Bronchial epithelial cell (primary cell): ENCODE data around the gene SF1. TPM values are rescaled to one million over a fixed set of nuclear protein-coding genes. Genes with fewer than 3 reads are reported as not detected.

ENCODE experiments used
- DNase-seq: peaks from one replicate; pipeline ENCODE4 v3.0.0-alpha.2; 2010; ENCODE audit warnings: low read depth
- FAIRE-seq: peaks from 2 replicates; lab custom pipeline; 2011; peaks lifted over from hg19 to GRCh38; lab: Jason Lieb, UNC
- H3K27me3 ChIP-seq: 2 replicates; pipeline ENCODE4 v1.5.1; 2011; ENCODE audit warnings: low read length; ENCODE audit not compliant: control insufficient read depth, insufficient read depth
- H3K36me3 ChIP-seq: 2 replicates; pipeline ENCODE4 v1.5.1; 2011; ENCODE audit warnings: low read length; ENCODE audit not compliant: control insufficient read depth, insufficient read depth
- H3K4me3 ChIP-seq: 2 replicates; pipeline ENCODE4 v1.5.1; 2011; ENCODE audit warnings: mild to moderate bottlenecking, low read depth, low read length, control low read depth
- total RNA-seq: library from RNA; depleted of rRNA; stranded (reverse); fragments of >200 nt; gene quantifications from 2 replicates; pipeline ENCODE4 v1.2.1, GENCODE V29; 2014
- TF ChIP-seq, protein P1 (sequence below): IDR thresholded peaks from 2 replicates; pipeline ENCODE4 v1.5.1; 2011; ENCODE audit warnings: mild to moderate bottlenecking, moderate library complexity, low read length, control low read depth, inconsistent platforms; ENCODE audit not compliant: insufficient read depth, severe bottlenecking

SF1 gene
- total RNA-seq, 1 donor from 2014 or later = 44.5 TPM

DNA sequence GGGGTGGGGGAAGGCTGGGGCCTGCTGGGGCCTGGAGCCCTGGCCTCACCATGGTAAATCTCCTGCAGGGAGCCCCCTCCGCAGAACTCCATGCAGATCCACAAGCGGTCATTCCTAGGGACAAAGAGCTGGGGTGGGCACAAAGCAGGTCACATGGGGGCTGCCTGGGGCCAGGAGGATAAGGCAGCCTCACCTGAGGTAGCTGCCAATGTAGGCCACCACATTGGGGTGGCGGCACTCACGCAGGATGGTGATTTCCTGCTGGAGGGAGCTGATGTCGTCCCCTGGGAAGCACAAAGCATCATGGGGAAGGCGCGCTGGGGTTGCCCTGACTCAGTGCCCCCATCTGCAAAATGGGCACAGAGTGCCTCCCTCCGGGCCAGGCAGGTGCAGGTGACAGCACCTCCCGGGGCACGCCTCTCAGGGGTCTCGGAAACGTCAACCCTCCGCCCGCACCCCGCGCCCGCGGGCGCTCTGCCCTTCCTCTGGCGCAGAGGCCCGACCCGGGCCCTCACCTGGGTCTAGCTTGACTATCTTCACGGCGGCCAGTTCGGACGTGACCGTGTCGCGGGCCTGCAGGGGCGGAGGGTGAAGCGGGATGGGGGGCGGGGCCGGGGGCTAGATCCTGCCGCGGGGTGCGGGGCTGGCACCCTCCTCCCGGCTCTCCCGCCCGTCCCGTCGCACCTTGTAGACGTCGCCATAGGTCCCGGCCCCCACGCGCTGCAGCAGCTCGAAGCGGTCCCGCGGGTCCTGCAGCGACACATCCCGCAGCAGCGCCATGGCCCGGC lies 24.2 kb upstream of the SF1 start:
- TF ChIP-seq, protein P1, sequence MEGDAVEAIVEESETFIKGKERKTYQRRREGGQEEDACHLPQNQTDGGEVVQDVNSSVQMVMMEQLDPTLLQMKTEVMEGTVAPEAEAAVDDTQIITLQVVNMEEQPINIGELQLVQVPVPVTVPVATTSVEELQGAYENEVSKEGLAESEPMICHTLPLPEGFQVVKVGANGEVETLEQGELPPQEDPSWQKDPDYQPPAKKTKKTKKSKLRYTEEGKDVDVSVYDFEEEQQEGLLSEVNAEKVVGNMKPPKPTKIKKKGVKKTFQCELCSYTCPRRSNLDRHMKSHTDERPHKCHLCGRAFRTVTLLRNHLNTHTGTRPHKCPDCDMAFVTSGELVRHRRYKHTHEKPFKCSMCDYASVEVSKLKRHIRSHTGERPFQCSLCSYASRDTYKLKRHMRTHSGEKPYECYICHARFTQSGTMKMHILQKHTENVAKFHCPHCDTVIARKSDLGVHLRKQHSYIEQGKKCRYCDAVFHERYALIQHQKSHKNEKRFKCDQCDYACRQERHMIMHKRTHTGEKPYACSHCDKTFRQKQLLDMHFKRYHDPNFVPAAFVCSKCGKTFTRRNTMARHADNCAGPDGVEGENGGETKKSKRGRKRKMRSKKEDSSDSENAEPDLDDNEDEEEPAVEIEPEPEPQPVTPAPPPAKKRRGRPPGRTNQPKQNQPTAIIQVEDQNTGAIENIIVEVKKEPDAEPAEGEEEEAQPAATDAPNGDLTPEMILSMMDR = no peak
- Histone ChIP-seq H3K4me3 (peak overlapping the region; percentile 51), H3K36me3 (peaks cover 13% of the 10 kb centered on the region), H3K27me3 (no peaks in the 10 kb centered on the region)
- no peak for DNase-seq
- FAIRE-seq = no peak

DNA sequence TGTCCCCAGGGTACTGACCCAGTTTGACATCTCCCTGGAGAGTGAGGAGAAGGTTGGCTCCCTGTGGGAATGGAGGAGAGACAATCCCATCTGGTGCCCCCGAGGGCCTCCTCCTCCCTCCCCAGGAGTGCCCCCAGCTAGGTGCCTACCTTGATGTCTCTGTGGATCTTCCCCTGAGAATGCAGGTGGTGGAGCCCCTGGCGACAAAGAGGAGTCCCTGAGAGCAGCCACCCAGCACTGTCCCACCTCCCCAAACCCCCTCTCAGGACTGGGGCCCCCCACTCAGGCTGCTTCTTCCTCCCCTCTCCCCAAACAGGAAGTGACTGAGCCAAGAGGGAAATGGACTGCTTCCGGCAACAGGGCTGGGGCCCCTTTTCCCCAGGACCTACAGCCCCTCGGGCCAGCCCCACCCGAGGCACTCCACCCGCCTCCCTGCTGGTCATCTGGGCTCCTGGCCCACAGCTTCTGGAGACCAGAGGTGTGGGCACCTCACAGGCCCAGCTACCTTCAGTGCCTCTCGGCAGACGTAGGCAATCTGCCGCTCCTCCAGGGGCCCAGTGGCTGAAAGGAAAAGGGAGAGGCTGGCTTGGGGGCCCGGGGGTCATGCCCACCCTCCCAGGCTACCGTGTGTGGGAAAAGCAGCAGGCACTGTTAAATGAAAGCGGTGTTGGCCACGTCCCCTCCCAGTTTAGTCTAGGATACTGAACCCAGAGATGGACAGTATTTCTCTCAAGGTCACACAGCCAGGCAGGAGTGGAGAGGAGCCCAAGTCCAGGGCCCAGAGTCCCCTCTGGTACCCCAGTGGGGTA lies 23.4 kb upstream of the SF1 start:
- H3K4me3 ChIP-seq = no peak overlapping the region
- H3K27me3 ChIP-seq = no peaks in the 10 kb centered on the region
- TF ChIP-seq, protein P1 = no peak
- H3K36me3 ChIP-seq = peaks cover 15% of the 10 kb centered on the region
- DNase-seq (no peak), FAIRE-seq (no peak)

DNA sequence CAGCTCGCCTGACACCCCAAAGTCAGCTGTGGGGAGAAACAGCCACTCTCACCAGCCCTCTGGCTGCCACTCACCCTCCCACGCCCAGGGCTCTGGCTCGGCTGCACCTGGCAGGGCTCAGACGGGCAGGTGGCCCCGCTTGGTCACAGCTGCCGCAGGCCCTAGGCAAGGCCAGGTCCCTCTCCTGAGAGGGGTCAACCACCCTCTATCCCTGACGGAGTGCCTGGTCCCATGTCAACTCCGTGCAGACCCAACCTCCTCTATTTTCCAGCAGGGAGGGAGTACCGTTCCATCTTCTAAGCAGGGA lies 22.8 kb upstream of the SF1 start:
- Histone ChIP-seq H3K27me3 (no peaks in the 10 kb centered on the region), H3K36me3 (peaks cover 12% of the 10 kb centered on the region), H3K4me3 (no peak overlapping the region)
- FAIRE-seq (no peak), DNase-seq (no peak)
- TF ChIP-seq, protein P1 = no peak

DNA sequence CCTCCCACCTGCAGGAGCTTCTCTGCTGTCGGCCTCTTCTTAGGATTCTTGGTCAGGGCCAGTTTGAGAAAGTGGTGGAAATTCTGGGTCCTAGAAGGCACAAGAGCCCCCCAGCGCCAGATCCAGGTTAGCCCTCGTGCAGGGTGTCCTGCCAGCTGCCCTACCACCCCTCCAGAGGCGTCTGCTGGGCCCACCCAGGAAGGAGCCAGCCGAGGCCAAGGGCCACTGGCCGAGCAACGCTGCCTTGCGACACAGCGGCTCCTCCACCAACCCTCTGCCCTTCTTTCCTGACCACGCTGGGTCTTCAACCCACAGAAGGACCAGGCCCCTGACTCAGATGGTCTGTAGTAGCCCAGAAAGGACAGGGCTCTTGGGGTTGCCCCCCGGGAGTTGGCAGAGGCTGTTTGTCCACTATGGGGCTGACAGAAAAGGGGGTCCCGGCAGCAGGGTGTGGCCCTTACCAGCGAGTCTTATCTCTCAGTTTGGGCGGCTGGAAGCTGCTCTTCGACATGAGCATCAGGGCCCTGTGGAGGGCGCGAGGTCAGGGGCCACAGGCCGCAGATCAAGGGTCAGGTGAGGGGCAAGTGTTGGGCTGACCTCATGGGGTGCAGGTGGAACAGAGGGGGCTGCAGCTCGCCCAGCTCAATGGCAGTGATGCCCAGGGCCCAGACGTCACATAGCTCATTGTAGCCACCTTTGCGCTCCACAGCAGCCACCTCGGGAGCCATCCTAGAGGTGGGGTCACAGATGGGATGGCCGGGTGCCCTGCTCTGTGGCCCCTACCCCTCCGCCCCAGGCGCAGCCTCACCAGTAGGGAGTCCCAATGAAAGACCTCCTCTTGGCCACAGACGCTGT lies 22.2 kb upstream of the SF1 start:
- FAIRE-seq = no peak
- peaks cover 9% of the 10 kb centered on the region for H3K36me3 ChIP-seq
- TF ChIP-seq, protein P1 = no peak

DNA sequence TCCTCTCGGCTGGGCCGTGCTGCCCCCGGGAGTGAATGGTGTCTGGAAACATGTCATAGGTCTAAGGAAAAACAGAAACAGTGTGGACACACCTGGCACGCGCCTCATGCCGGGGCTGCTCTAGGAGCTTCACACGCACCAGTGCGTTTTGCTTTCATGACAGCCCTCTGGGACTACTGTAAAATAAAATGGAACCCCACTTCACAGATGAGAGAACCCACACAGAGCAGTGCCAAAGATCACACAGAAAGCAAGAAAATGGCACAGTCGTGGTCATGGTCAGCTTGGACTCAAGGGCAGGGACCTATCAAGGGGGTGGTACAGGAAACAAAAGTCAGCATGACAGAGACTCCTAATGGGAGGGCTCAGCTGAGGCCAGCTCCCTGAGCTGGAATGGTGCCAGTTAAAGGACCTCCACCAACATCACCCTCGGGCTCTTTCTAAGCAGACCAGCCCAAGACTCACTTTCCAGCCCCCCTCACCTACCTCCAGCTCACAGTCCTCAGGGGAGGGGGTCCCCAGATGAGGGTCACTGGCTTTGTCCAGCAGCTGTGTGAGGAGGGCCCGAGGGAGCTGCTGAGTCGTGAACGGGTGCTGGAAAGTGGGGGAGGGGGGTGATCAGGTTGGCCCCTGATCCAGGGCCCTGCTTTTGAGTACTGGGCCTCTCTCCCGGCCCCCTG lies 21.4 kb upstream of the SF1 start:
- no peaks in the 10 kb centered on the region for H3K27me3 ChIP-seq
- H3K4me3 ChIP-seq = no peak overlapping the region
- no peak for FAIRE-seq
- no peak for DNase-seq
- peaks cover 7% of the 10 kb centered on the region for H3K36me3 ChIP-seq
- TF ChIP-seq, protein P1 = no peak

More for the DNA sequence above, 22.2 kb upstream of the SF1 start:
- H3K27me3 ChIP-seq = no peaks in the 10 kb centered on the region
- no peak for DNase-seq
- H3K4me3 ChIP-seq = no peak overlapping the region
